Astrocyte (in vitro differentiated cells and primary cell): Measurements from ENCODE around the gene DNAJC17. TPM values are rescaled to one million over a fixed set of nuclear protein-coding genes. Genes with fewer than 3 reads are reported as not detected.

Experiments used
- DNase-seq: peaks from one replicate; pipeline ENCODE4 v3.0.0-alpha.2; 2010; ENCODE audit warnings: low read depth
- FAIRE-seq: peaks from 2 replicates; lab custom pipeline; 2011; peaks lifted over from hg19 to GRCh38; lab: Jason Lieb, UNC
- H2AFZ ChIP-seq: 2 replicates; pipeline ENCODE4 v1.6.0; 2012; ENCODE audit warnings: low read depth, low read length, inconsistent platforms
- H3K27ac ChIP-seq: 2 replicates; pipeline ENCODE4 v1.5.1; 2011; ENCODE audit warnings: low read depth, low read length, inconsistent platforms
- H3K27me3 ChIP-seq: 2 replicates; pipeline ENCODE4 v1.6.0; 2011; ENCODE audit warnings: low read length, inconsistent platforms; ENCODE audit not compliant: insufficient read depth
- H3K36me3 ChIP-seq: 2 replicates; pipeline ENCODE4 v1.5.1; 2011; ENCODE audit warnings: low read length, inconsistent platforms; ENCODE audit not compliant: insufficient read depth
- H3K4me1 ChIP-seq: 2 replicates; pipeline ENCODE4 v1.5.1; 2011; ENCODE audit warnings: low read length, inconsistent platforms; ENCODE audit not compliant: insufficient read depth
- H3K4me2 ChIP-seq: 2 replicates; pipeline ENCODE4 v1.6.0; 2012; ENCODE audit warnings: low read length, inconsistent platforms
- H3K4me3 ChIP-seq: 2 replicates; pipeline ENCODE4 v1.5.1; 2011; ENCODE audit warnings: low read depth, mild to moderate bottlenecking, low read length, inconsistent platforms; ENCODE audit not compliant: insufficient read depth
- H3K79me2 ChIP-seq: 2 replicates; pipeline ENCODE4 v1.6.0; 2012; ENCODE audit warnings: mild to moderate bottlenecking, low read length, inconsistent platforms; ENCODE audit not compliant: insufficient read depth
- H3K9ac ChIP-seq: 2 replicates; pipeline ENCODE4 v1.6.0; 2012; ENCODE audit warnings: mild to moderate bottlenecking, low read length, inconsistent platforms
- H3K9me3 ChIP-seq: 2 replicates; pipeline ENCODE4 v1.5.1; 2012; ENCODE audit warnings: low read depth, mild to moderate bottlenecking, low read length, inconsistent platforms; ENCODE audit not compliant: insufficient read depth
- H4K20me1 ChIP-seq: 2 replicates; pipeline ENCODE4 v1.6.0; 2012; ENCODE audit warnings: low read length, inconsistent platforms; ENCODE audit not compliant: insufficient read depth
- H3K27ac Mint-ChIP-seq: one replicate; pipeline ENCODE4 v1.8.0; 2021; ENCODE audit warnings: mild to moderate bottlenecking, mixed read lengths; ENCODE audit not compliant: unreplicated experiment
- H3K27me3 Mint-ChIP-seq: one replicate; pipeline ENCODE4 v1.8.0; 2021; ENCODE audit warnings: low read depth, mixed read lengths; ENCODE audit not compliant: unreplicated experiment
- H3K36me3 Mint-ChIP-seq: one replicate; pipeline ENCODE4 v1.8.0; 2021; ENCODE audit warnings: low read depth, mixed read lengths; ENCODE audit not compliant: unreplicated experiment
- H3K4me1 Mint-ChIP-seq: one replicate; pipeline ENCODE4 v1.8.0; 2021; ENCODE audit warnings: low read depth, mixed read lengths; ENCODE audit not compliant: unreplicated experiment
- H3K4me3 Mint-ChIP-seq: one replicate; pipeline ENCODE4 v1.8.0; 2021; ENCODE audit warnings: mild to moderate bottlenecking, moderate library complexity, mixed read lengths; ENCODE audit not compliant: unreplicated experiment
- H3K9me3 Mint-ChIP-seq: one replicate; pipeline ENCODE4 v1.8.0; 2021; ENCODE audit warnings: mild to moderate bottlenecking, mixed read lengths; ENCODE audit not compliant: unreplicated experiment
- EZH2 ChIP-seq: IDR thresholded peaks from 2 replicates; pipeline ENCODE4 v1.6.1; 2012; ENCODE audit warnings: mild to moderate bottlenecking, low read length, inconsistent platforms; ENCODE audit not compliant: insufficient read depth
- total RNA-seq: library from RNA; stranded (reverse); gene quantifications from 2 replicates; pipeline ENCODE4 v1.2.1, GENCODE V29; 2021
- TF ChIP-seq, protein P1 (sequence below): IDR thresholded peaks from 2 replicates; pipeline ENCODE4 v1.5.1; 2011; ENCODE audit warnings: low read depth, mild to moderate bottlenecking, inconsistent platforms, low read length, moderate library complexity; ENCODE audit not compliant: insufficient read depth

DNAJC17 gene
- total RNA-seq, 1 donor from 2014 or later, result 21.0 TPM

DNA sequence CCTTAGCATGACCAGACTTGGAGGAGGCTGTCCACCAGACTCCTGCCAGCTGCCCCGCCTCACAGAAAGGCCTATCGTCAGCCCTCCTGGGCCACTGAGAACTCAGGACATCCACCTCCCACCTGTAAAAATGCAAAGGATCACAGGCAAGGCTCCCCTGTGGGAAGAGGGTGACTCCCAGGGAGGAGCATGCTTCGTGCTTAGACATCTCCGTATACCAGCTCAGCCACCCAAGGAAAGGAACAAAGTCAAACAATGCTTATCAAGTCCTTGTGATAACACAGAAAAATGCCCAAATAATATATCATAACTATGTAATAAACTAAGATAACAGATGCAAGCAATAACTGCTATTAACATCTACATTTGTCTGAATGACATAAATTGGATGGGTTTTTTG is 56.4 kb downstream of the DNAJC17 start:
- Mint-ChIP-seq H3K27me3 (no peaks in the 10 kb centered on the region), H3K9me3 (no peaks in the 10 kb centered on the region), H3K27ac (no peak overlapping the region), H3K4me3 (no peak overlapping the region), H3K4me1 (peaks cover 12% of the 10 kb centered on the region), H3K36me3 (peaks cover 2% of the 10 kb centered on the region)
- Histone ChIP-seq H3K79me2 (peaks cover 45% of the 10 kb centered on the region), H3K9me3 (no peaks in the 10 kb centered on the region), H3K4me2 (no peak overlapping the region), H2AFZ (no peak overlapping the region), H3K36me3 (peaks cover 4% of the 10 kb centered on the region), H3K9ac (no peak overlapping the region), H4K20me1 (peaks cover 34% of the 10 kb centered on the region), H3K4me1 (peaks cover 8% of the 10 kb centered on the region), H3K4me3 (no peak overlapping the region), H3K27ac (no peak overlapping the region), H3K27me3 (no peaks in the 10 kb centered on the region)
- FAIRE-seq, result no peak
- TF ChIP-seq, protein P1, sequence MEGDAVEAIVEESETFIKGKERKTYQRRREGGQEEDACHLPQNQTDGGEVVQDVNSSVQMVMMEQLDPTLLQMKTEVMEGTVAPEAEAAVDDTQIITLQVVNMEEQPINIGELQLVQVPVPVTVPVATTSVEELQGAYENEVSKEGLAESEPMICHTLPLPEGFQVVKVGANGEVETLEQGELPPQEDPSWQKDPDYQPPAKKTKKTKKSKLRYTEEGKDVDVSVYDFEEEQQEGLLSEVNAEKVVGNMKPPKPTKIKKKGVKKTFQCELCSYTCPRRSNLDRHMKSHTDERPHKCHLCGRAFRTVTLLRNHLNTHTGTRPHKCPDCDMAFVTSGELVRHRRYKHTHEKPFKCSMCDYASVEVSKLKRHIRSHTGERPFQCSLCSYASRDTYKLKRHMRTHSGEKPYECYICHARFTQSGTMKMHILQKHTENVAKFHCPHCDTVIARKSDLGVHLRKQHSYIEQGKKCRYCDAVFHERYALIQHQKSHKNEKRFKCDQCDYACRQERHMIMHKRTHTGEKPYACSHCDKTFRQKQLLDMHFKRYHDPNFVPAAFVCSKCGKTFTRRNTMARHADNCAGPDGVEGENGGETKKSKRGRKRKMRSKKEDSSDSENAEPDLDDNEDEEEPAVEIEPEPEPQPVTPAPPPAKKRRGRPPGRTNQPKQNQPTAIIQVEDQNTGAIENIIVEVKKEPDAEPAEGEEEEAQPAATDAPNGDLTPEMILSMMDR, result no peak
- no peak for TF ChIP-seq EZH2
- DNase-seq, result no peak

DNA sequence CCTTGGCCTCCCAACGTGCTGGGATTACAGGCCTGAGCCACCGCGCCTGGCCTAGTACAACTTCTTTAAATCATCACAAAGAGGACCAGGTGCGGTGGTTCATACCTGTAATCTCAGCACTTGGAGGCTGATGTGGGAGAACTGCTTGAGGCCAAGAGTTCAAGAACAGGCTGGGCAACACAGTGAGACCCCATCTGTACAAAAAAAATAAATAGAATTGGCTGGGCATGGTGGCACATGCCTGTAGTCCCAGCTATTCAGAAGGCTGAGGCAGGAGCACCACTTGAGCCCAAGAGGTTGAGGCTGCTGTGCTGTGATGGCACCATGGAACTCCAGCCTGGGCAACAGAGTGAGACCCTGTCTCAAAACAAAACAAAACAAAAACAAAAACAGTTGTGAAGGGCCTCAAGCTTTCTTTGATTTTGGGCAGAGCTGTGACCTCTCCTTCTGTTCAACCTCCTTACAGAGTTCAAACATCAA is 58.1 kb downstream of the DNAJC17 start:
- TF ChIP-seq, protein P1, result no peak
- no peak for TF ChIP-seq EZH2
- Histone ChIP-seq H3K27me3 (no peaks in the 10 kb centered on the region), H3K4me1 (peaks cover 5% of the 10 kb centered on the region), H3K36me3 (peaks cover 4% of the 10 kb centered on the region), H3K9me3 (no peaks in the 10 kb centered on the region), H3K9ac (no peak overlapping the region), H3K4me2 (no peak overlapping the region), H3K27ac (no peak overlapping the region), H3K79me2 (peaks cover 36% of the 10 kb centered on the region), H3K4me3 (no peak overlapping the region), H2AFZ (no peak overlapping the region), H4K20me1 (peaks cover 47% of the 10 kb centered on the region)
- FAIRE-seq (no peak), DNase-seq (no peak)
- H3K4me3 Mint-ChIP-seq, result no peak overlapping the region
- H3K36me3 Mint-ChIP-seq, result peaks cover 4% of the 10 kb centered on the region
- H3K27me3 Mint-ChIP-seq, result no peaks in the 10 kb centered on the region
- H3K9me3 Mint-ChIP-seq, result no peaks in the 10 kb centered on the region
- H3K27ac Mint-ChIP-seq, result no peak overlapping the region
- H3K4me1 Mint-ChIP-seq, result peaks cover 19% of the 10 kb centered on the region
